Thyroid gland (tissue), 4 donors: Measurements from ENCODE around the gene TDRD7.

ENCODE experiments used
- CTCF ChIP-seq, 6 experiments: fragments of 200-600 bp in 3 of 6; fragments of 450-650 bp in 3 of 6; sonication (generic) in 3 of 6; IDR thresholded peaks; one replicate each; pipeline ENCODE4 v1.5.1; 2016 to 2019; ENCODE audit warnings: antibody characterized with exemption in 6 of 6, mild to moderate bottlenecking in 2 of 6, inconsistent platforms in 1 of 6, moderate library complexity in 1 of 6
- POLR2A ChIP-seq, 2 donors: fragments of 450-650 bp; IDR thresholded peaks; one replicate each; pipeline ENCODE4 v1.6.1; 2017; ENCODE audit warnings: antibody characterized with exemption in 2 of 2, mild to moderate bottlenecking in 2 of 2, moderate library complexity in 1 of 2

- TF ChIP-seq CTCF (IDR thresholded peaks at IDR 0.05) (no peak), POLR2A (IDR thresholded peaks at IDR 0.05) (no peak)
Observed at GRCh38 chr9:97506787-97507186, 94.9 kb downstream of the TDRD7 start.
